K562 (cell line): ENCODE results near the gene SNUPN. TPM values are rescaled to one million over a fixed set of nuclear protein-coding genes. Genes with fewer than 3 reads are reported as not detected.

Experiments used
- ATAC-seq: fragments of 200-7000 bp; cut with Tn5 transposase; 3 replicates; pipeline ENCODE4 v1.9.1; 2020; ENCODE audit warnings: moderate library complexity
- BruUV-seq: library from RNA; stranded (reverse); fragments of 400-500 nt; replicated peaks from 2 replicates; lab custom pipeline; 2021; lab: Mats Ljungman, UMichigan
- CTCF ChIA-PET: fragments of 300-600 bp; formaldehyde crosslinking; extraction: SDS; loops from one replicate; lab custom pipeline; 2021; ENCODE audit warnings: low intra/inter-chr PET ratio; lab: Yijun Ruan, JAX
- POLR2A ChIA-PET: fragments of 300-600, 350-650 bp; sonication (Branson Sonifier 250); formaldehyde crosslinking; extraction: SDS; loops from one replicate; lab custom pipeline; 2021; ENCODE audit warnings: antibody characterized with exemption, inconsistent platforms; lab: Yijun Ruan, JAX
- DNase-seq, 4 experiments: peaks; one replicate each; pipeline versions ENCODE4 v3.0.0 to v3.0.0-alpha.2; 2011 to 2018; ENCODE audit warnings: low spot score in 3 of 4, mixed read lengths in 3 of 4; ENCODE audit errors: extremely low read depth in 1 of 4
- FAIRE-seq: peaks from 2 replicates; lab custom pipeline; 2011; peaks lifted over from hg19 to GRCh38; lab: Jason Lieb, UNC
- H2AFZ ChIP-seq: 2 replicates; pipeline ENCODE4 v1.6.0; 2011; ENCODE audit warnings: low read depth, low read length, control low read depth, inconsistent platforms
- H3K27ac ChIP-seq: fragments of 200-600 bp; 3 replicates; pipeline ENCODE4 v1.8.0; 2011; ENCODE audit warnings: low read depth, mild to moderate bottlenecking, control low read depth, inconsistent platforms, low read length, moderate library complexity, mixed read lengths; ENCODE audit errors: extremely low read depth
- H3K27me3 ChIP-seq, 2 experiments: fragments of 300-600 bp in 1 of 2; 2 replicates in 1 of 2; 3 replicates in 1 of 2; pipeline versions ENCODE4 v1.6.0 to v1.8.0; 2011; ENCODE audit warnings: inconsistent platforms in 2 of 2, low read length in 2 of 2, mild to moderate bottlenecking in 1 of 2, mixed read lengths in 1 of 2, moderate library complexity in 1 of 2; ENCODE audit not compliant: control insufficient read depth in 2 of 2, insufficient read depth in 2 of 2
- H3K36me3 ChIP-seq: fragments of 300-600 bp; 3 replicates; pipeline ENCODE4 v1.8.0; 2011; ENCODE audit warnings: mild to moderate bottlenecking, low read length, inconsistent platforms; ENCODE audit not compliant: control insufficient read depth, insufficient read depth
- H3K4me1 ChIP-seq, 2 experiments: fragments of 200-600 bp in 1 of 2; replicated peaks in 1 of 2; 2 replicates in 1 of 2; 3 replicates in 1 of 2; pipeline versions ENCODE4 v1.5.1 to v1.8.0; 2011; ENCODE audit warnings: inconsistent platforms in 2 of 2, low read length in 2 of 2, mild to moderate bottlenecking in 1 of 2, mixed read lengths in 1 of 2, moderate library complexity in 1 of 2; ENCODE audit not compliant: control insufficient read depth in 2 of 2, insufficient read depth in 2 of 2
- H3K4me2 ChIP-seq: 2 replicates; pipeline ENCODE4 v1.6.1; 2011; ENCODE audit warnings: low read length, control low read depth, inconsistent platforms, mixed read lengths; ENCODE audit not compliant: insufficient read depth
- H3K4me3 ChIP-seq: fragments of 200-600 bp; sonication (generic), shearing (Covaris generic); 2 replicates; pipeline ENCODE4 v1.5.1; 2016; ENCODE audit warnings: control low read depth, inconsistent platforms
- H3K79me2 ChIP-seq: fragments of 200-600 bp; 3 replicates; pipeline ENCODE4 v1.8.0; 2011; ENCODE audit warnings: low read length, inconsistent platforms; ENCODE audit not compliant: control insufficient read depth, insufficient read depth
- H3K9ac ChIP-seq, 2 experiments: 2 replicates each; pipeline versions ENCODE4 v1.6.0 to v1.6.1; 2011; ENCODE audit warnings: low read depth in 2 of 2, low read length in 2 of 2, control low read depth in 1 of 2, inconsistent platforms in 1 of 2, mild to moderate bottlenecking in 1 of 2, mixed read lengths in 1 of 2; ENCODE audit not compliant: insufficient read depth in 1 of 2
- H3K9me1 ChIP-seq: one replicate; pipeline ENCODE4 v1.6.0; 2011; ENCODE audit warnings: inconsistent platforms, mild to moderate bottlenecking, low read length, moderate library complexity; ENCODE audit not compliant: control insufficient read depth, insufficient read depth
- H3K9me3 ChIP-seq: replicated peaks from 2 replicates; pipeline ENCODE4 v1.5.1; 2011; ENCODE audit warnings: low read depth, low read length, inconsistent platforms; ENCODE audit not compliant: control insufficient read depth, insufficient read depth
- H4K20me1 ChIP-seq: replicated peaks from 2 replicates; pipeline ENCODE4 v1.6.1; 2011; ENCODE audit warnings: low read length, inconsistent platforms, mixed read lengths; ENCODE audit not compliant: control insufficient read depth, insufficient read depth
- CEBPB ChIP-seq: fragments of 450-650 bp; IDR thresholded peaks from 2 replicates; pipeline ENCODE4 v1.6.1; 2016; ENCODE audit warnings: missing genetic modification characterization, missing compliant biosample characterization
- GATAD2B ChIP-seq: fragments of 450-650 bp; IDR thresholded peaks from 2 replicates; pipeline ENCODE4 v1.6.1; 2017; ENCODE audit warnings: mild to moderate bottlenecking, borderline replicate concordance
- KDM1A ChIP-seq, 2 experiments: fragments of 450-650 bp; IDR thresholded peaks; 2 replicates each; pipeline ENCODE4 v1.6.1; 2016; ENCODE audit warnings: mild to moderate bottlenecking in 2 of 2
- KLF13 ChIP-seq: fragments of 450-650 bp; IDR thresholded peaks from 2 replicates; pipeline ENCODE4 v1.6.1; 2016; ENCODE audit warnings: missing genetic modification characterization, low read depth, mild to moderate bottlenecking, missing compliant biosample characterization, moderate library complexity, borderline replicate concordance
- LEF1 ChIP-seq: fragments of 450-650 bp; IDR thresholded peaks from 2 replicates; pipeline ENCODE4 v1.6.1; 2016; ENCODE audit warnings: mild to moderate bottlenecking
- MYC ChIP-seq, 2 experiments: fragments of 250-450 bp in 1 of 2; sonication (Bioruptor Pico) in 1 of 2; IDR thresholded peaks; 2 replicates each; pipeline versions ENCODE4 v1.5.1 to v1.6.1; 2012 to 2021; ENCODE audit warnings: low read depth in 2 of 2, borderline replicate concordance in 1 of 2, improper control_type of control experiment in 1 of 2, low read length in 1 of 2, mild to moderate bottlenecking in 1 of 2, moderate library complexity in 1 of 2
- NFIC ChIP-seq: fragments of 450-650 bp; IDR thresholded peaks from 2 replicates; pipeline ENCODE4 v1.6.1; 2017; ENCODE audit warnings: mild to moderate bottlenecking, inconsistent platforms
- NFRKB ChIP-seq: fragments of 450-650 bp; IDR thresholded peaks from 2 replicates; pipeline ENCODE4 v1.6.1; 2016; ENCODE audit warnings: low read depth
- NR3C1 ChIP-seq: sonication (generic); formaldehyde crosslinking; IDR thresholded peaks from 2 replicates; pipeline ENCODE4 v1.8.1; 2022; ENCODE audit warnings: missing genetic modification reagents
- SMARCE1 ChIP-seq: fragments of 450-650 bp; IDR thresholded peaks from 2 replicates; pipeline ENCODE4 v1.7.1; 2016; ENCODE audit warnings: mild to moderate bottlenecking
- SP1 ChIP-seq: sonication (generic); formaldehyde crosslinking; IDR thresholded peaks from 2 replicates; pipeline ENCODE4 v1.8.1; 2022; ENCODE audit warnings: mild to moderate bottlenecking, missing genetic modification reagents
- SRSF3 ChIP-seq: fragments of 200-400 bp; formaldehyde crosslinking; IDR thresholded peaks from 2 replicates; pipeline ENCODE4 v1.6.1; 2016; ENCODE audit warnings: mild to moderate bottlenecking, low read length, moderate library complexity; ENCODE audit not compliant: insufficient read depth
- TFAP4 ChIP-seq: sonication (generic); formaldehyde crosslinking; IDR thresholded peaks from 2 replicates; pipeline ENCODE4 v1.8.0; 2022; ENCODE audit warnings: missing genetic modification reagents, mild to moderate bottlenecking, moderate library complexity, borderline replicate concordance
- THRA ChIP-seq: fragments of 450-650 bp; IDR thresholded peaks from 2 replicates; pipeline ENCODE4 v1.6.1; 2017; ENCODE audit warnings: mild to moderate bottlenecking, moderate library complexity
- ZBTB17 ChIP-seq: fragments of 450-650 bp; formaldehyde crosslinking; IDR thresholded peaks from 2 replicates; pipeline ENCODE4 v1.4.0; 2020; ENCODE audit warnings: mild to moderate bottlenecking
- ZFX ChIP-seq: sonication (generic); formaldehyde crosslinking; IDR thresholded peaks from 2 replicates; pipeline ENCODE4 v1.8.0; 2022; ENCODE audit warnings: mild to moderate bottlenecking, missing genetic modification reagents, moderate library complexity
- ZNF395 ChIP-seq: fragments of 200-800 bp; sonication (Bioruptor generic); IDR thresholded peaks from 2 replicates; pipeline ENCODE4 v1.6.1; 2017; ENCODE audit warnings: missing genetic modification characterization, missing compliant biosample characterization
- WGBS: fragments of 100-300 bp; shearing (Covaris generic); methylation state at CpG from one replicate; pipeline ENCODE4 v1.1.6; 2016; ENCODE audit warnings: low coverage, mixed read lengths; ENCODE audit not compliant: insufficient coverage; ENCODE audit errors: missing lambda C conversion rate; 5-methylcytosine and 5-hydroxymethylcytosine counted together
- in situ Hi-C: fragments of 300-500 bp; cut with MboI; formaldehyde crosslinking; loops from 4 replicates; pipeline ENCODE4 v1.15.0; 2018; ENCODE audit warnings: inconsistent platforms, mixed read lengths
- intact Hi-C: fragments of 100-400 bp; cut with micrococcal nuclease; formaldehyde crosslinking; loops from 2 replicates; pipeline ENCODE4 v1.14.2; 2022
- polyA plus RNA-seq, 8 experiments: library from polyadenylated mRNA; depleted of rRNA in 4 of 8; stranded (reverse) in 5 of 8; unstranded in 3 of 8; fragments of >200 nt; fragmentation: Nextera tagmentation in 2 of 8; fragmentation: Illumina TruSeq in 1 of 8; extraction: Ambion mirVana in 2 of 8; extraction: Trizol in 1 of 8; gene quantifications; 2 replicates each; pipeline versions ENCODE4 v1.2.1 to v1.2.3, GENCODE V29; 2011 to 2014; ENCODE audit warnings: inconsistent platforms in 1 of 8, missing spikeins in 1 of 8
- total RNA-seq, 7 experiments: library from RNA; depleted of rRNA in 6 of 7; stranded (reverse); fragments of >200 nt in 6 of 7; fragmentation: Illumina TruSeq in 2 of 7; extraction: Trizol in 2 of 7; gene quantifications; 2 replicates each; pipeline versions ENCODE4 v1.2.1 to v1.2.3, GENCODE V29; 2011 to 2021; ENCODE audit warnings: low replicate concordance in 1 of 7

Gene SNUPN
- total and polyA plus RNA-seq, 9 of the 15 experiments (the other 6 are each of a cell fraction or from before 2014, with no cell fraction given) = 32.2 to 78.3 (median 40.0) TPM

GRCh38 chr15:75650908-75651809, 25.6 kb upstream of the SNUPN start:
- DNase-seq = peak; percentile 79 to 89 (median 84)
- Histone ChIP-seq H4K20me1 (0 out of 2 replicates have a peak, but pooled peaks cover under 1% of the 10 kb centered on the region), H3K36me3 (peaks cover 20% of the 10 kb centered on the region; the same call in 2 of the 3 replicates), H3K27me3 (no peaks in the 10 kb centered on the region), H3K4me1 (peaks cover 49 to 68% of the 10 kb centered on the region in 2 experiments), H3K9me1 (no peaks in the 10 kb centered on the region), H2AFZ (peak overlapping the region; percentile 55; the same call in 1 of the 2 replicates), H3K79me2 (peaks cover 76% of the 10 kb centered on the region), H3K9me3 (no peaks in the 10 kb centered on the region), H3K4me2 (peak overlapping the region; percentile 96), H3K4me3 (peak overlapping the region; percentile 30), H3K27ac (peak overlapping the region; percentile 79), H3K9ac (peak overlapping the region; percentile 60 to 97)
- intact Hi-C loops (no loop called here), in situ Hi-C loops (no loop called here)
- ChIA-PET CTCF (no interaction called here), POLR2A (interaction anchor here (0.6 to 4.3 kb wide), 8 partner anchors 10 to 693 kb away, joined by 3 to 20 read pairs (median 4); partner anchors contain the start of genes IMP3 and SNUPN)
- WGBS = 2% methylated on average over 8 of the region's 9 CpGs
- FAIRE-seq = peak; percentile 97
- BruUV-seq = no TSS peak
- peak; percentile 70 for ATAC-seq
- TF ChIP-seq TFAP4 (peak; percentile 83), SMARCE1 (peak; percentile 96), GATAD2B (peak; percentile 15; the same call in 1 of the 2 replicates), SRSF3 (no peak), MYC (IDR thresholded peaks at IDR 0.05; ENCODE audit: low read depth, low read length) (peak; percentile 70), MYC (CRISPR knock-in tag; IDR thresholded peaks at IDR 0.05; ENCODE audit: borderline replicate concordance, low read depth) (no peak), THRA (no peak; the same call in 1 of the 2 replicates), LEF1 (peak; percentile 89), NFIC (peak; percentile 88), ZNF395 (CRISPR knock-in tag) (peak; percentile 88), KDM1A (IDR thresholded peaks at IDR 0.05) (peak; percentile 22 to 69; a peak in 2 of 4 replicates), NFRKB (peak; percentile 72), CEBPB (no peak), ZBTB17 (CRISPR knock-in tag) (peak; percentile 54; the same call in 1 of the 2 replicates), SP1 (CRISPR knock-in tag) (0 out of 2 replicates have a peak, but pooled peaks have one; percentile 28), ZFX (CRISPR knock-in tag) (peak; percentile 40), KLF13 (tag) (no peak), NR3C1 (no peak)
